Keratinocyte (primary cell): Measurements from ENCODE around the gene TNRC18. TPM values are rescaled to one million over a fixed set of nuclear protein-coding genes. Genes with fewer than 3 reads are reported as not detected.
"Not testable (repeated sequence)": the region's sequence is repeated elsewhere in the genome, so short reads cannot be mapped to it uniquely, and the experiment has no call there.

ENCODE experiments used
- DNase-seq: peaks from one replicate; pipeline ENCODE4 v3.0.0-alpha.2; 2011; ENCODE audit warnings: low read depth, missing footprints, low spot score
- FAIRE-seq: peaks from 2 replicates; lab custom pipeline; 2011; peaks lifted over from hg19 to GRCh38; lab: Jason Lieb, UNC
- H2AFZ ChIP-seq: 2 replicates; pipeline ENCODE4 v1.6.0; 2012; ENCODE audit warnings: low read length, control low read depth, inconsistent platforms; ENCODE audit not compliant: control insufficient read depth
- H3K27ac ChIP-seq: 2 replicates; pipeline ENCODE4 v1.5.1; 2011; ENCODE audit warnings: low read length; ENCODE audit not compliant: control insufficient read depth, insufficient read depth
- H3K27me3 ChIP-seq: 3 replicates; pipeline ENCODE4 v1.6.0; 2011; ENCODE audit warnings: low read length; ENCODE audit not compliant: control insufficient read depth, insufficient read depth; ENCODE audit errors: extremely low read depth
- H3K36me3 ChIP-seq, 2 experiments: 2 replicates in 1 of 2; 3 replicates in 1 of 2; pipeline ENCODE4 v1.5.1; 2011; ENCODE audit warnings: low read length in 2 of 2, mild to moderate bottlenecking in 1 of 2; ENCODE audit not compliant: control insufficient read depth in 2 of 2, insufficient read depth in 2 of 2; ENCODE audit errors: extremely low read depth in 1 of 2
- H3K4me1 ChIP-seq: 3 replicates; pipeline ENCODE4 v1.5.1; 2011; ENCODE audit warnings: low read length; ENCODE audit not compliant: control insufficient read depth, insufficient read depth; ENCODE audit errors: extremely low read depth
- H3K4me2 ChIP-seq: 3 replicates; pipeline ENCODE4 v1.6.0; 2011; ENCODE audit warnings: low read depth, low read length; ENCODE audit not compliant: control insufficient read depth, insufficient read depth; ENCODE audit errors: extremely low read depth
- H3K4me3 ChIP-seq, 3 experiments: fragments of 200-600 bp in 1 of 3; sonication (generic) in 1 of 3; 2 replicates in 2 of 3; 3 replicates in 1 of 3; pipeline ENCODE4 v1.5.1; 2011 to 2016; ENCODE audit warnings: low read length in 3 of 3, mild to moderate bottlenecking in 3 of 3, control low read depth in 2 of 3, inconsistent platforms in 1 of 3, low read depth in 1 of 3, mixed read lengths in 1 of 3, mixed run types in 1 of 3, moderate library complexity in 1 of 3; ENCODE audit not compliant: control insufficient read depth in 2 of 3, insufficient read depth in 2 of 3; ENCODE audit errors: extremely low read depth in 1 of 3
- H3K79me2 ChIP-seq: 2 replicates; pipeline ENCODE4 v1.6.0; 2012; ENCODE audit warnings: low read length; ENCODE audit not compliant: control insufficient read depth, insufficient read depth
- H3K9ac ChIP-seq: 3 replicates; pipeline ENCODE4 v1.6.0; 2011; ENCODE audit warnings: low read length; ENCODE audit not compliant: control insufficient read depth, insufficient read depth; ENCODE audit errors: extremely low read depth
- H3K9me1 ChIP-seq: 3 replicates; pipeline ENCODE4 v1.6.0; 2011; ENCODE audit warnings: low read length; ENCODE audit not compliant: control insufficient read depth, insufficient read depth; ENCODE audit errors: extremely low read depth
- H3K9me3 ChIP-seq: 2 replicates; pipeline ENCODE4 v1.5.1; 2012; ENCODE audit warnings: low read depth, low read length; ENCODE audit not compliant: control insufficient read depth
- H4K20me1 ChIP-seq: 3 replicates; pipeline ENCODE4 v1.6.0; 2011; ENCODE audit warnings: low read length; ENCODE audit not compliant: control insufficient read depth, insufficient read depth; ENCODE audit errors: extremely low read depth
- CTCF ChIP-seq, 3 experiments: IDR thresholded peaks in 1 of 3; conservative IDR thresholded peaks in 1 of 3; optimal IDR thresholded peaks in 1 of 3; 2 replicates in 2 of 3; 3 replicates in 1 of 3; pipeline versions ENCODE3 to v1.5.1; 2011; ENCODE audit warnings: low read length in 3 of 3, mild to moderate bottlenecking in 3 of 3, moderate library complexity in 2 of 3, control low read depth in 1 of 3, inconsistent platforms in 1 of 3; ENCODE audit not compliant: insufficient read depth in 2 of 3; ENCODE audit errors: extremely low read depth in 1 of 3
- EZH2 ChIP-seq: IDR thresholded peaks from one replicate; pipeline ENCODE4 v1.6.1; 2012; ENCODE audit warnings: inconsistent platforms, mild to moderate bottlenecking, low read length, moderate library complexity
- dilution Hi-C: fragments of 300-500 bp; cut with MboI; formaldehyde crosslinking; loops from one replicate; pipeline ENCODE4 v1.7.0; 2020; ENCODE audit warnings: low sequenced_read_pairs; ENCODE audit not compliant: extremely low pct_ligation_motif_present
- polyA plus RNA-seq, 5 experiments: library from polyadenylated mRNA; depleted of rRNA in 3 of 5; stranded (reverse) in 3 of 5; stranded (forward) in 1 of 5; unstranded in 1 of 5; fragments of >200 nt; gene quantifications; 1 replicate in 1 of 5; 2 replicates in 3 of 5; 3 replicates in 1 of 5; pipeline versions ENCODE4 v1.2.1 to v1.2.3, GENCODE V29; 2011 to 2012; ENCODE audit warnings: missing spikeins in 2 of 5, low read depth in 1 of 5, low replicate concordance in 1 of 5

The TNRC18 gene
- polyA plus RNA-seq, 1 donor (not counting 4 experiments of a cell fraction or from before 2014, with no cell fraction given): 13.2 TPM

- no peaks in the 10 kb centered on the region for H3K9me1 ChIP-seq
- TF ChIP-seq CTCF (optimal IDR thresholded peaks at IDR 0.05 in 1 of 3, IDR thresholded peaks at IDR 0.05 in 1 of 3, conservative IDR thresholded peaks at IDR 0.05 in 1 of 3; ENCODE audit: extremely low read depth in 1 of 3, insufficient read depth in 2 of 3, low read length in 3 of 3): no peak
- no peak for TF ChIP-seq EZH2
- no peak overlapping the region for H3K4me2 ChIP-seq
- H3K36me3 ChIP-seq: no peaks in the 10 kb centered on the region
- no peaks in the 10 kb centered on the region for H3K4me1 ChIP-seq
- H3K27me3 ChIP-seq: peaks cover 15% of the 10 kb centered on the region
- no peak overlapping the region for H3K9ac ChIP-seq
- DNase-seq (no peak), FAIRE-seq (no peak)
- H2AFZ ChIP-seq: no peak overlapping the region
- H3K27ac ChIP-seq: no peak overlapping the region
- H3K4me3 ChIP-seq: no peak overlapping the region
- dilution Hi-C loops: no loop called here
- no peaks in the 10 kb centered on the region for H4K20me1 ChIP-seq
- H3K79me2 ChIP-seq: no peaks in the 10 kb centered on the region
- H3K9me3 ChIP-seq: no peaks in the 10 kb centered on the region
Measured at GRCh38 chr7:5276611-5277010, 147.0 kb downstream of the TNRC18 start.

GRCh38 chr7:5276123-5276522 is 147.5 kb downstream of the TNRC18 start:
- not testable (repeated sequence) for H3K9me3 ChIP-seq

GRCh38 chr7:5275510-5275909 is 148.1 kb downstream of the TNRC18 start:
- H3K27ac ChIP-seq, dilution Hi-C loops, H3K4me3 ChIP-seq, H4K20me1 ChIP-seq, H3K9me1 ChIP-seq, H2AFZ ChIP-seq, DNase-seq, H3K36me3 ChIP-seq, FAIRE-seq, H3K4me2 ChIP-seq, H3K9me3 ChIP-seq, H3K79me2 ChIP-seq, H3K4me1 ChIP-seq, H3K9ac ChIP-seq: not testable (repeated sequence)
- H3K27me3 ChIP-seq: peaks cover 15% of the 10 kb centered on the region

More at GRCh38 chr7:5276123-5276522, 147.5 kb downstream of the TNRC18 start:
- DNase-seq, H3K4me3 ChIP-seq, H4K20me1 ChIP-seq, FAIRE-seq, dilution Hi-C loops, H3K9ac ChIP-seq, H3K4me2 ChIP-seq, H3K36me3 ChIP-seq, H3K9me1 ChIP-seq, H3K4me1 ChIP-seq, H3K79me2 ChIP-seq, H3K27ac ChIP-seq, H2AFZ ChIP-seq: not testable (repeated sequence)
- H3K27me3 ChIP-seq: peaks cover 15% of the 10 kb centered on the region

GRCh38 chr7:5274985-5275431 is 148.6 kb downstream of the TNRC18 start:
- not testable (repeated sequence) for H2AFZ ChIP-seq, H3K27ac ChIP-seq

More at GRCh38 chr7:5274985-5275431, 148.6 kb downstream of the TNRC18 start:
- H3K79me2 ChIP-seq, H3K9me3 ChIP-seq, FAIRE-seq, H3K4me2 ChIP-seq, H4K20me1 ChIP-seq, H3K4me3 ChIP-seq, dilution Hi-C loops, H3K36me3 ChIP-seq, DNase-seq, H3K9me1 ChIP-seq, H3K4me1 ChIP-seq, H3K9ac ChIP-seq: not testable (repeated sequence)
- peaks cover 15% of the 10 kb centered on the region for H3K27me3 ChIP-seq
